Motor neuron (in vitro differentiated cells): ENCODE data around the gene RRAGD. TPM values are rescaled to one million over a fixed set of nuclear protein-coding genes. Genes with fewer than 3 reads are reported as not detected.
A peak's percentile ranks its signal among the peaks of the same experiment; 100 is the strongest.
"Not testable (repeated sequence)": the region's sequence is repeated elsewhere in the genome, so short reads cannot be mapped to it uniquely, and the experiment has no call there.

Experiments used
- ATAC-seq, 8 experiments: fragments of 200-7000 bp; cut with Tn5 transposase; replicated peaks in 6 of 8; 2 replicates each; pipeline ENCODE4 v1.8.0; 2021; ENCODE audit warnings: mild to moderate bottlenecking in 8 of 8, moderate library complexity in 8 of 8
- H3K27ac ChIP-seq, 2 donors: fragments of 250-450 bp; sonication (Bioruptor Pico); 2 replicates each; pipeline ENCODE4 v1.9.0; 2021; ENCODE audit warnings: antibody characterized with exemption in 2 of 2, mild to moderate bottlenecking in 2 of 2, moderate library complexity in 1 of 2
- H3K4me1 ChIP-seq, 2 donors: fragments of 250-450 bp; sonication (Bioruptor Pico); replicated peaks in 1 of 2; 2 replicates each; pipeline ENCODE4 v1.6.1; 2021; ENCODE audit warnings: antibody characterized with exemption in 2 of 2, mild to moderate bottlenecking in 2 of 2, moderate library complexity in 1 of 2
- H3K4me3 ChIP-seq, 5 donors: fragments of 250-450 bp; sonication (Bioruptor Pico); 2 replicates each; pipeline ENCODE4 v1.9.0; 2021; ENCODE audit warnings: antibody characterized with exemption in 5 of 5, mild to moderate bottlenecking in 5 of 5, moderate library complexity in 4 of 5
- WGBS, 10 experiments: fragments of 450-650 bp; shearing (Covaris generic); methylation state at CpG; one replicate each; pipeline ENCODE4 v1.0.0; 2022; 5-methylcytosine and 5-hydroxymethylcytosine counted together
- in situ Hi-C, 9 experiments: fragments of 400-800 bp; cut with MboI; loops; one replicate each; pipeline ENCODE4 v1.15.0; 2021; ENCODE audit warnings: low sequenced_read_pairs in 9 of 9, low pct_unique_long_range_greater_than_20kb in 2 of 9; ENCODE audit not compliant: unreplicated experiment in 9 of 9
- total RNA-seq, 8 experiments: library from RNA; unstranded; fragments of 300-600 nt; gene quantifications; 2 replicates each; pipeline versions ENCODE4 v1.2.3 to v1.2.4, GENCODE V29; 2022

Gene RRAGD
- total RNA-seq, 8 experiments from 2014 or later: 9.6 to 90.2 (median 27.4) TPM

DNA sequence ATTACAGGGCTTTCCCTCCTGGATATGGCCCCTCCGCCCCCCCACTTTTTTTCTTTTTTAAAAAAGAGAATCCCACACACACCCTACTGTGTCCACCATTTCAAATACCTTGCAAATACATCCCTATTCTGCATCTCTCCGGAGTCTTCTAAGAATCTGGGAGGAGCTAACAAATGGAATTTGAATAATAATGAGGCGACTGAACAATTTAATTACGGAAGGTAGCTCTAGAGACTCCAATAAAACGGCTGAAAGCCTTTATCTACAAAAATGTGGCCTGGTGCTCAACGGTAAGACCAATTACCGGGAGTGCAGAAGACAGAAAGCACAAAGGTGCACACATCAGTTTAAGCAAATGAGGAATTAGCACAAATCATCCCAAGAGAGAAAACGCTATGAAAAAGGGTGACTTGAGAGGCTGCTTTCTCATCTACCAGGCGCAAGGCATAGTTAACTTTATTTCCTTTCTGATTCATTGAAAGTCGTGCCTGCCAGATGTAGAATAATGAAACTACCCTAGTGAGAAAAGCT, 1.8 kb downstream of the RRAGD start:
- Histone ChIP-seq H3K4me3 (peak overlapping the region; percentile 66 to 90 (median 75)), H3K4me1 (peaks cover 26 to 27% of the 10 kb centered on the region in 2 donors), H3K27ac (no peak overlapping the region)
- in situ Hi-C loops: no loop called here
- WGBS, 10 experiments: 0 to 56% (median 8%) methylated on average over 1 to 10 of the region's 10 CpGs
- ATAC-seq: no peak

DNA sequence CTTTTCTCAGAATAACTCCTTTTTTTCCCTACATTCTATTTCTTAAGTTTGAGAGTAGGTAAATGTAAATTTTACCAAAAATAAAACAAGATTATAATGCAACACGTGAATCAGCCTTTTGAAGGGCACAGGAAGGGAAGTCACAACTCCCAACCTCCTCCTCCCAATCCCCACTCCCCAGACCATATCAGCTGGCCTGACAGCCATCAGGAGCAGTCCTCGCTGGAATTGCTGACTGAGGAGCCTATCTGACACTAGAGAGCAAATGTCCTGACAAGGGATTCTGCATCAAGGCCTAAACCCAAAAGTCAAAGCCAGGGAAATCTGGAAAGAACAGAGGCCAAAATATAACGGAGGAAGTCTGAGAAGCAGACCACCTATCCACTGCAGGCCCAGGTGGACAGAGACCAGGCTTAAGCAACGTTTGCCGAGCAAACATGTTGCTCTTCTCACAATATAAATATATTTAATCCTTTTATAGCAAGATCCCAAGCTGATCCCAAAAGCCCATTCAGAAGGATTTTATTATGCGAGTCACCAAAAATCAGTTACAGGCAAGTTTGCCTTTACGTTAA, 2.5 kb downstream of the RRAGD start:
- H3K4me1 ChIP-seq: peaks cover 27 to 28% of the 10 kb centered on the region in 2 donors
- whole genome bisulfite sequencing, 10 experiments: 0 to 90% (median 31%) methylated on average over 2 to 7 of the region's 7 CpGs; no CpG with 5 or more reads in 2 of the 10 experiments
- H3K27ac ChIP-seq: no peak overlapping the region
- no peak for ATAC-seq
- in situ Hi-C loops: no loop called here
- peak overlapping the region; percentile 66 to 90 (median 75) for H3K4me3 ChIP-seq

DNA sequence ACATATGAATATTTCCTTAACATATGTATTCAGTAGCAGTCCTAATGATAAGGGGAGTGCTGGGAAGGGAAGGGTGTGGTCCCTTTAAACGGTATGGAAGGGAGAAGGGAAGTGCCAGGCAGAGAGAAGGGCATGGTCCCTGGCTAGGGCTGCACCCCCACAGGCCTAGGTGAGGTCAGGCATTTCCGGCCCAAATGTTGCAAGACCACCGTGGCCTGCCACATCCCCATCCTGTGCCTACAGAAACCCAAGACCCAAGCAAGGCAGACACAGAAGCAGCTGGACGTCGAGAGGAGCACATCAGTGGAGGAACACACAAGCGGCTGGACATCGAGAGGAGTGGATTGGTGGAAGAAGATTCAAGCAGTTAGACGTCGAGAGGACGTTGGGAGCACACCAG, 5.9 kb downstream of the RRAGD start:
- in situ Hi-C loops: no loop called here
- WGBS, 10 experiments: 0 to 70% (median 55%) methylated on average over 1 to 7 of the region's 10 CpGs; no CpG with 5 or more reads in 4 of the 10 experiments
- ATAC-seq: peak in 3 of 8 experiments; percentile 37 to 83 (median 49)
- H3K27ac ChIP-seq: no peak overlapping the region
- peaks cover 23 to 24% of the 10 kb centered on the region in 2 donors for H3K4me1 ChIP-seq
- H3K4me3 ChIP-seq: no peak overlapping the region

DNA sequence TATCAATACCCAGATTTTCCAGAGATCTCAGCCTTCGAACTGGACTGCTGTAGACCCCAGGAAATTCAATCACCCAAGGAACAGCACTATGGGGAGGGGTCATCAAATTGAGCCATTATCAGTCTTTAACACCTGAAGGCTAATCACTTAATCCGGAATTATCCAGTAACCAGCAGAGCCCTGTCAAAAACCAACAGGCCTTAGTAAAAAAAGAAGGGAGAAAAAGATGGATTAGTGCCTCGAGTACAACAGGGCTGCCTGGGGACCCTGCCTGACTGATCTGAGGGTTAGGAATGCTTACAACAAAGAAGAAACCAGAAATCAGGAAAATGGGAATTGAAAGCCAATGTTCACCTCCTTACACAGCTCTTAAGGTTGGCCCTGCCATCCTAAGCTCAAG, 7.6 kb downstream of the RRAGD start:
- in situ Hi-C loops: no loop called here
- Histone ChIP-seq H3K4me3 (no peak overlapping the region), H3K4me1 (peaks cover 24 to 27% of the 10 kb centered on the region in 2 donors), H3K27ac (no peak overlapping the region)
- WGBS, 10 experiments: 0 to 100% (median 50%) methylated on average over 1 to 3 of the region's 3 CpGs; no CpG with 5 or more reads in 3 of the 10 experiments
- ATAC-seq: no peak

DNA sequence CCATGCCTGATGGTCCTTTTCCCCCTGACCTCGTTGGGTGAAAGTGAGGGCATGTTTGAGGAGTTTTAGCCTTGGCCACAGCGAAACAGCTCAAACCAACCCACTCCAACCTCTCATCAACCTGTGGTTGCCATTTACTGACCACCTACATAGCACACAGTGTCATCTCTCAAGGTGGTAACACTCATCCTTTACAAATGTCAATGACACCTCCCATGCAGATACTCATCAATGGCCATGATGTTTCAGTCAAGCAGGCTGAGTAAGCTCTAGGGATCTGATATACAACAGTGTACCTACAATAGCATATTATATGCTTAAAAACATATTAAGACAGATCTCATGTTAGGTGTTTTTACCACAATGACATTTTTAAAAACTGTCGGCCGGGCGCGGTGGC, 9.3 kb downstream of the RRAGD start:
- Histone ChIP-seq H3K4me3 (no peak overlapping the region), H3K27ac (no peak overlapping the region), H3K4me1 (peaks cover 18 to 20% of the 10 kb centered on the region in 2 donors)
- in situ Hi-C loops: no loop called here
- WGBS, 10 experiments: 72 to 100% (median 93%) methylated on average over 1 to 6 of the region's 6 CpGs; no CpG with 5 or more reads in 5 of the 10 experiments
- no peak for ATAC-seq

DNA sequence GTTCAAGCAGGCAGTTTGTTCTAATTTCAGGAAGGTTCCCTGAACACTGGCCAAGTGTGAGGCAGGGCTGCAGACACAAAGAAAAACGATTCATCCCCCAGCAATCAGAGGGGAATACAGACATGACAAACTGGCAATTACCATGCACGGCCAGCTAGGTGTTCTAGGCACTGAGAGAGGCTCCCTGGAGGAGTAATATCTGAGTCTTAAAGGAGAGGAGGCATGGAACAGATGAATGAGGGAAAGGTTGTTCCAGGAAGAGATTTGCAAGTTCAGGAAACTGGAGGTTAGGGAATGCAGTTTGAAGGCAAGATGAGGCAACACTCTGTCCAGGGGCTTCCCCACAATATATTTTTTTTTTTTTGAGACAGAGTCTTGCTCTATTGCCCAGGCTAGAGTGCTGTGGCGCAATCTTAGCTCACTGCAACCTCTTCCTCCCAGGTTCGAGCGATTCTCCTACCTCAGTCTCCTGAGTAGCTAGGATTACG, 11.1 kb downstream of the RRAGD start:
- WGBS, 10 experiments: 0 to 100% (median 74%) methylated on average over 1 to 6 of the region's 6 CpGs; no CpG with 5 or more reads in 3 of the 10 experiments
- peak; percentile 8 to 74 (median 40) for ATAC-seq
- no peak overlapping the region for H3K4me3 ChIP-seq
- peak overlapping the region in 1 of 2 donors; percentile 52 for H3K27ac ChIP-seq
- in situ Hi-C loops: no loop called here
- H3K4me1 ChIP-seq: peaks cover 13 to 15% of the 10 kb centered on the region in 2 donors

DNA sequence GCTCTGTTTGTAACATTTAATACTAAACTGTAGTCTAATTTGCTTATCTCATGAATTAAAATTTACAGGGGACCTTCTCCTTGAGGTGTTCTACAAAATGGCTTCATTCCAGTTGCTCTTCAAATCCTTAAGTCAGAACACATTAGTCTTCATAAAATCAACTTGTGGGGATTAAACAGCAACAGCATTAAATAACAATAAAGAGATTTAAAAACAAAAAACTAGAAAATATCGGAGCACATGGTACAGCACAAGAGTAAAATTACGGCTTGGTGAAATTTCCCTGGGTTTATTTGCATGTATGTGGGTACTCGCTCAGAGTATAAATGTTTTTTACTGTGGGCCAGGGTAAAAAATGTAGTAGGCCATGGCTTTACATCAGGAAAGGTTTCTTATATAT, 12.0 kb downstream of the RRAGD start:
- ATAC-seq: no peak
- H3K27ac ChIP-seq: no peak overlapping the region
- H3K4me3 ChIP-seq: no peak overlapping the region
- WGBS, 10 experiments: 0 to 100% (median 93%) methylated on average over 1 to 3 of the region's 3 CpGs
- peaks cover 6 to 8% of the 10 kb centered on the region in 2 donors for H3K4me1 ChIP-seq
- in situ Hi-C loops: no loop called here

DNA sequence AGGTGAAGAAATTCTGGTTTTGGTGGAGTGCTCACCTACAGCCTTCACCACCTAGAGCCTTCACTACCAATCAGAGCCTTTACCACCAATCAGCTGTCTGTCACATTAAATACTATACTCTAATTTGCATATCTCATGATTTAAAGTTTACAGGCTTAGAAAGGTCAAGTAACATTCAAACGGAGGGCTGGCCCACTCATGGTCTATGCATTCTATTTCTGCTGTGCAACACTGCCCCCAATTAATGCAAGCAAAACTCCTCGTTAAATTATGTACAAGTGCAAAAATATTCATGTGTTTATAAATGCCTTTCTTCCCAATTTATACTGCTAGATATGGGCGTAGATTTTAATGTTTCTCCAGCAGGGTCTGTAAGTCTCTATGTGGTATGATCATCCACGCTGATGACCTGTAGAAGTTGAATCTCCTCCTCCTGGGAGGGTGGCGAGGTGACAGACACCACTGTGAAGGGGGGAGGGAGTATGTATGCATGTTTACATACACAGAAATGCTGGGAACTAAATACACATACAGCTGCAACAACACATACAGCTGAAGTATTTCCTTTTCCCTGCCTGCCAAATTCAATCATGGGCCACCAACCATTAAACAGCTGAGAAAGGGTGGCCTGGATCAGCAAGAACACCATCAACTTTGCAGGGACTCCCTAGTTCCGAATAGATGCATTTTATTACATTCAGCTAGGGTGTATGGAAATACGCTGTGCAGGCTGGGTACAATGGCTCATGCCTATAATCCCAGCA, 13.1 kb downstream of the RRAGD start:
- Histone ChIP-seq H3K4me3 (no peak overlapping the region), H3K27ac (no peak overlapping the region), H3K4me1 (peaks cover 6 to 8% of the 10 kb centered on the region in 2 donors)
- WGBS, 10 experiments: 0 to 100% (median 87%) methylated on average over 1 to 5 of the region's 7 CpGs
- ATAC-seq: peak in 3 of 8 experiments; percentile 61 to 92 (median 76)
- in situ Hi-C loops: no loop called here

DNA sequence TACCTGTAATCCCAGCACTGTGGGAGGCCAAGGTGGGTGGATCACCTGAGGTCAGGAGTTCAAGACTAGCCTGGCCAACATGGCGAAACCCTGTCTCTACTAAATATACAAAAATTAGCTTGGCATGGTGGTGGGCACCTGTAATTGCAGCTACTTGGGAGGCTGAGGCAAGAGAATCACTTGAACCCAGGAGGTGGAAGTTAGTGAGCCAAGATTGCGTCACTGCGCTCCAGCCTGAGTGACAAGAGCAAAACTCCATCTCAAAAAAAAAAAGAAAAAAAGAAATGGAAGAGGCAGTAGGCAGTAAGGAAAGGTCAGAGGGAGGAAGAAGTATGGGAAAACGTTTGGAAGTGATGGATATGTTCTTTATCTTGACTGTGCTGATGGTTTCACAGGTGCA, 14.2 kb downstream of the RRAGD start:
- in situ Hi-C loops, ATAC-seq, H3K4me1 ChIP-seq, H3K27ac ChIP-seq, H3K4me3 ChIP-seq: not testable (repeated sequence)
- 0 to 95% (median 78%) methylated on average over 1 to 4 of the region's 4 CpGs for WGBS, 10 experiments

DNA sequence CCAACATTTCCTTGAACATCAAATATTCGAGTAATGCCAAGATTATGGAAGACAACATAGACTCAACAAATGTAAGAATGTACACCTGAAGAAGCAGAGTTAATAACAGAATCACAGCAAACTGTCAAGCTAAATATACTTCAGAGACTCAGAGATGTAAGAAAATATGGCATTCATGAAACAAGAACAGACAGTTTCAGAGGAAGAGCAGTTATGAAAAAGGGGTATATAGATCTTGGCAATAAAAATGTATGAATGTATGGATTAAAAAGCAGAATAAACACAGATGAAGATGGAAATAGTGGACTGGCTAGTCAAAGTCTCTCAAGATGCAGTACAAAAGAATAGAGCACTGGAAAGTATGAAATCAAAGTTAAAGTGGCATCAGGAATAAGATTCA, 18.4 kb downstream of the RRAGD start:
- H3K4me3 ChIP-seq: no peak overlapping the region
- WGBS, 10 experiments: 14 to 100% (median 80%) methylated on average over 1 of the region's 1 CpG; no CpG with 5 or more reads in 1 of the 10 experiments
- ATAC-seq: no peak
- no peaks in the 10 kb centered on the region for H3K4me1 ChIP-seq
- H3K27ac ChIP-seq: no peak overlapping the region
- in situ Hi-C loops: no loop called here

DNA sequence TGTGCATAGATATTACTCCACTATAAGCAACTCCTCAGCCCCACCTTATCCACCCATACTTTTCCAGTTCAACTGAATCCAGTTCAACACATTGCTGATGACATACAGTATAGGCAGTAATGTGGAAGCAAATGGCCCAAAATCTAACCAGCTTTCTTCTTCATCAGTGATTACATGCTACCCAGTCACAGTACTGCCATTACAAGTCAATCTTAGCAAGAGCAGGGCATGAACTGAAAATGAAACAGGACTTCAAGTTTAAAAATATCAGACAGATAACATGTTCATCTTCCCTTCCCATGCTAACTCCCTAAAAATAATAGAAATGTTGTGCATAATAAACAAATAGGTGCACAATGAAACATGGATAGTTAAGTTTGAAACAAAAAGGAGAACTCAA, 19.2 kb downstream of the RRAGD start:
- in situ Hi-C loops: no loop called here
- ATAC-seq: no peak
- Histone ChIP-seq H3K27ac (no peak overlapping the region), H3K4me3 (no peak overlapping the region), H3K4me1 (peaks cover 5 to 6% of the 10 kb centered on the region in 2 donors)

DNA sequence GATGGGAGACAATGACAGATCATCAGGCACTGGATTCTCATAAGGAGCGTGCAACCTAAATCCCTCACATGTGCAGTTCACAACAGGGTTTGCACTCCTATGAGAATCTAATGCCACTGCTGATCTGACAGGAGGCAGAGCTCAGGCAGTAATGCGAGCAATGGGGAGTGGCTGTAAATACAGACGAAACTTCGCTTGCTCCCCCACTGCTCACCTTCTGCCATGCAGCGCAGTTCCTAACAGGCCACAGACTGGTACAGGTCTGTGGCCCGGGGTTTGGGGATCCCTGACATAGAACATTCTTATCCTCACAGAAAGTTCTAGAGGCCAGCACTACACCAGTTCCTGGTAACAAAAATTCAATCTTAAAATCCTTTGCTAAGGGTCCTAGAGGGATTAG, 23.2 kb downstream of the RRAGD start:
- in situ Hi-C loops: no loop called here
- 80 to 100% (median 87%) methylated on average over 1 to 6 of the region's 6 CpGs; no CpG with 5 or more reads in 2 of the 10 experiments for WGBS, 10 experiments
- peaks cover 5 to 9% of the 10 kb centered on the region in 2 donors for H3K4me1 ChIP-seq
- ATAC-seq: no peak
- no peak overlapping the region for H3K27ac ChIP-seq
- no peak overlapping the region for H3K4me3 ChIP-seq

DNA sequence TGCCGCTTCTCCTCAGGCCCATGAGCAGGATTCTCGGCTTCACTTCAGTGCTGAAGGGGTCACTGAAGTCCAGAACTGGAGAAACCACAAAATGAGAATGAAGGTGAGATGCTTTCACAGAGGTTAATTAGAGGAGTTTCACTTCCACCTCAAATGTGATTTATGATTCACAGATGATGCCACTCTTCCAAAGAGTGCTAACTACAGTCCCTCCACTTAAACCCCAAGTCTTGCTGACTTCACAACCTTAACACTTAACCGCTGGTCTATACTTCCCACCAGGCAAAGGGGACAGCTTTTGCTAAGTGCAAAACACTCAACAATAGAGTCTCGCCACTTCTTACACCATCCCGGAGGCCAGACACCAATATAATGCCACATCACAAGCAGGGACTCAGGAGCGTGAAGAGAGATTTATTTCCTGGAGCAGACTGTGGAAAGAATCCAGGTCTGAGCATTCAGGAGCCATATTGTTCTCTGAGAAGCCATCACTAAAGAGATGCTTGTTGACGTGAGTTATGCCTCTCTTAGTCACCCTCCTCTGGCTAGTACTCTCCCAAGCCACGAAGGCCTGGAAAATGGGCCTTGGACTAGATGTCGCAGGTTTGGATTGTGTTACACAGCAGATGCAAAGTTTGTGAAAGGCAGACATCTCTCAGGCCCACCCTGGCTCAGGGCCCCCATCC, 24.4 kb downstream of the RRAGD start:
- 74 to 100% (median 91%) methylated on average over 1 to 8 of the region's 9 CpGs; no CpG with 5 or more reads in 2 of the 10 experiments for WGBS, 10 experiments

More for the DNA sequence above, 24.4 kb downstream of the RRAGD start:
- H3K4me3 ChIP-seq: no peak overlapping the region
- no peak overlapping the region for H3K27ac ChIP-seq
- ATAC-seq: peak in 5 of 8 experiments; percentile 56 to 95 (median 93)
- in situ Hi-C loops: no loop called here
- H3K4me1 ChIP-seq: peaks cover 5 to 9% of the 10 kb centered on the region in 2 donors
